SK-N-SH (cell line): ENCODE results near the gene CCDC138. TPM values are rescaled to one million over a fixed set of nuclear protein-coding genes. Genes with fewer than 3 reads are reported as not detected.

Experiments used
- CTCF ChIA-PET: fragments of 300-600, 350-600 bp; formaldehyde crosslinking; extraction: SDS; loops from one replicate; lab custom pipeline; 2021; lab: Yijun Ruan, JAX
- POLR2A ChIA-PET: fragments of 350-600 bp; sonication (Branson Sonifier 250); formaldehyde crosslinking; extraction: SDS; loops from one replicate; lab custom pipeline; 2020; ENCODE audit warnings: antibody characterized with exemption, inconsistent platforms; lab: Yijun Ruan, JAX
- DNase-seq: peaks from one replicate; pipeline ENCODE4 v3.0.0; 2012
- H2AFZ ChIP-seq: fragments of 200-600 bp; sonication (generic); 2 replicates; pipeline ENCODE4 v1.8.1; 2016; ENCODE audit warnings: antibody characterized with exemption, mild to moderate bottlenecking, low read depth
- H3F3A ChIP-seq: fragments of 200-600 bp; sonication (generic); replicated peaks from 2 replicates; pipeline ENCODE3; 2016; ENCODE audit warnings: antibody characterized with exemption, mild to moderate bottlenecking; ENCODE audit not compliant: insufficient read depth
- H3K27ac ChIP-seq, 2 experiments: fragments of 200-500 bp in 1 of 2; fragments of 200-600 bp in 1 of 2; sonication (Bioruptor generic) in 1 of 2; sonication (generic), shearing (Covaris generic) in 1 of 2; 2 replicates each; pipeline versions ENCODE4 v1.5.1 to v1.6.1; 2014 to 2016; ENCODE audit warnings: low read depth in 2 of 2, inconsistent platforms in 1 of 2, low read length in 1 of 2, mild to moderate bottlenecking in 1 of 2, mixed read lengths in 1 of 2
- H3K27me3 ChIP-seq: fragments of 200-600 bp; sonication (generic), shearing (Covaris generic); 2 replicates; pipeline ENCODE4 v1.6.1; 2016; ENCODE audit warnings: mixed run types; ENCODE audit not compliant: insufficient read depth
- H3K36me3 ChIP-seq, 2 experiments: fragments of 200-500 bp in 1 of 2; fragments of 200-600 bp in 1 of 2; sonication (Bioruptor generic) in 1 of 2; sonication (generic) in 1 of 2; replicated peaks in 1 of 2; 2 replicates each; pipeline versions ENCODE3 to v1.5.1; 2014 to 2016; ENCODE audit warnings: low read length in 1 of 2, mild to moderate bottlenecking in 1 of 2; ENCODE audit not compliant: insufficient read depth in 2 of 2, control insufficient read depth in 1 of 2
- H3K4me1 ChIP-seq, 2 experiments: fragments of 200-500 bp in 1 of 2; fragments of 200-600 bp in 1 of 2; sonication (Bioruptor generic) in 1 of 2; sonication (generic), shearing (Covaris generic) in 1 of 2; 2 replicates each; pipeline versions ENCODE4 v1.5.1 to v1.6.1; 2014 to 2016; ENCODE audit warnings: low read depth in 1 of 2, low read length in 1 of 2, mixed run types in 1 of 2; ENCODE audit not compliant: insufficient read depth in 2 of 2, control insufficient read depth in 1 of 2
- H3K4me2 ChIP-seq: fragments of 200-600 bp; sonication (generic), shearing (Covaris generic); 2 replicates; pipeline ENCODE4 v1.6.1; 2017; ENCODE audit warnings: mixed run types
- H3K4me3 ChIP-seq, 2 experiments: fragments of 200-500 bp in 1 of 2; fragments of 200-600 bp in 1 of 2; sonication (Bioruptor generic) in 1 of 2; sonication (generic), shearing (Covaris generic) in 1 of 2; 2 replicates each; pipeline versions ENCODE4 v1.5.1 to v1.8.1; 2014 to 2016; ENCODE audit warnings: low read depth in 2 of 2, inconsistent platforms in 1 of 2, low read length in 1 of 2, mild to moderate bottlenecking in 1 of 2, mixed read lengths in 1 of 2, moderate library complexity in 1 of 2
- H3K79me2 ChIP-seq: fragments of 200-600 bp; sonication (generic); 2 replicates; pipeline ENCODE4 v1.8.1; 2017; ENCODE audit warnings: mild to moderate bottlenecking; ENCODE audit not compliant: insufficient read depth
- H3K9ac ChIP-seq: fragments of 200-600 bp; sonication (generic); 2 replicates; pipeline ENCODE4 v1.6.1; 2017; ENCODE audit warnings: mixed run types
- H3K9me2 ChIP-seq: fragments of 200-600 bp; sonication (generic); 2 replicates; pipeline ENCODE4 v1.6.1; 2017; ENCODE audit warnings: mixed run types
- H3K9me3 ChIP-seq: fragments of 200-600 bp; sonication (generic); 2 replicates; pipeline ENCODE4 v1.6.1; 2017; ENCODE audit warnings: mixed run types, mild to moderate bottlenecking, moderate library complexity
- H4K20me1 ChIP-seq: fragments of 200-600 bp; sonication (generic); 2 replicates; pipeline ENCODE4 v1.6.1; 2017; ENCODE audit warnings: mild to moderate bottlenecking, mixed run types; ENCODE audit not compliant: insufficient read depth
- EZH2phosphoT487 ChIP-seq: fragments of 200-600 bp; sonication (generic); IDR thresholded peaks from 2 replicates; pipeline ENCODE4 v1.6.1; 2017; ENCODE audit warnings: low read depth, mixed run types, mild to moderate bottlenecking, antibody characterized with exemption, moderate library complexity, borderline replicate concordance
- GATA2 ChIP-seq: sonication (generic); formaldehyde crosslinking; IDR thresholded peaks from 2 replicates; pipeline ENCODE4 v1.5.0; 2020; ENCODE audit warnings: mild to moderate bottlenecking, missing genetic modification reagents
- NFIC ChIP-seq: IDR thresholded peaks from 2 replicates; pipeline ENCODE4 v1.4.0; 2012; ENCODE audit warnings: borderline replicate concordance
- NRF1 ChIP-seq: IDR thresholded peaks from 2 replicates; pipeline ENCODE4 v1.6.1; 2012; ENCODE audit warnings: low read depth, mild to moderate bottlenecking, low read length
- RAD21 ChIP-seq: IDR thresholded peaks from 2 replicates; pipeline ENCODE4 v1.6.1; 2012; ENCODE audit warnings: mild to moderate bottlenecking, low read length
- RCOR1 ChIP-seq: fragments of 150-350 bp; IDR thresholded peaks from 2 replicates; pipeline ENCODE4 v1.6.1; 2017; ENCODE audit warnings: antibody characterized with exemption, low read length
- RXRA ChIP-seq: IDR thresholded peaks from 2 replicates; pipeline ENCODE4 v1.4.0; 2012; ENCODE audit warnings: low read depth, mild to moderate bottlenecking, borderline replicate concordance
- TAF1 ChIP-seq: IDR thresholded peaks from 2 replicates; pipeline ENCODE4 v1.6.1; 2012; ENCODE audit warnings: low read depth, mild to moderate bottlenecking, low read length, moderate library complexity, borderline replicate concordance
- WGBS: methylation state at CpG from one replicate; pipeline ENCODE4 v1.1.6; 2017; ENCODE audit warnings: low lambda C conversion rate; 5-methylcytosine and 5-hydroxymethylcytosine counted together
- polyA plus RNA-seq, 3 experiments: library from polyadenylated mRNA; depleted of rRNA; stranded (reverse); fragments of >200 nt; gene quantifications; 2 replicates each; pipeline ENCODE4 v1.2.3, GENCODE V29; 2012

Gene CCDC138
- polyA plus RNA-seq, 1 of the 3 experiments (the other 2 are of a cell fraction) = 1.2 TPM

GRCh38 chr2:108923019-108923700 lies 136.6 kb downstream of the CCDC138 start (continued):
- TF ChIP-seq TAF1 (no peak), NRF1 (no peak)

GRCh38 chr2:108923736-108924579 lies 137.4 kb downstream of the CCDC138 start:
- no peaks in the 10 kb centered on the region; a peak in 1 of 4 replicates for H3K4me1 ChIP-seq
- H3K36me3 ChIP-seq = no peaks in the 10 kb centered on the region
- no peaks in the 10 kb centered on the region for H3K79me2 ChIP-seq
- no peak overlapping the region for H3K4me3 ChIP-seq
- no peak overlapping the region for H2AFZ ChIP-seq
- no peaks in the 10 kb centered on the region for H3F3A ChIP-seq
- ChIA-PET POLR2A (no interaction called here), CTCF (interaction anchor here (1.3 kb wide), 1 partner anchor 10 kb away, joined by 4 read pairs; no protein-coding TSS in a partner anchor)
- 81% methylated on average over 11 of the region's 13 CpGs for WGBS
- no peak for DNase-seq
- H3K27me3 ChIP-seq = no peaks in the 10 kb centered on the region; the same call in 1 of the 2 replicates
- TF ChIP-seq NFIC (no peak), RXRA (no peak), GATA2 (CRISPR knock-in tag) (no peak), EZH2phosphoT487 (no peak)
- no peaks in the 10 kb centered on the region for H4K20me1 ChIP-seq
- no peak overlapping the region for H3K4me2 ChIP-seq
- H3K9me3 ChIP-seq = no peaks in the 10 kb centered on the region
- H3K9ac ChIP-seq = no peak overlapping the region
- H3K27ac ChIP-seq = no peak overlapping the region
- H3K9me2 ChIP-seq = no peaks in the 10 kb centered on the region

DNA sequence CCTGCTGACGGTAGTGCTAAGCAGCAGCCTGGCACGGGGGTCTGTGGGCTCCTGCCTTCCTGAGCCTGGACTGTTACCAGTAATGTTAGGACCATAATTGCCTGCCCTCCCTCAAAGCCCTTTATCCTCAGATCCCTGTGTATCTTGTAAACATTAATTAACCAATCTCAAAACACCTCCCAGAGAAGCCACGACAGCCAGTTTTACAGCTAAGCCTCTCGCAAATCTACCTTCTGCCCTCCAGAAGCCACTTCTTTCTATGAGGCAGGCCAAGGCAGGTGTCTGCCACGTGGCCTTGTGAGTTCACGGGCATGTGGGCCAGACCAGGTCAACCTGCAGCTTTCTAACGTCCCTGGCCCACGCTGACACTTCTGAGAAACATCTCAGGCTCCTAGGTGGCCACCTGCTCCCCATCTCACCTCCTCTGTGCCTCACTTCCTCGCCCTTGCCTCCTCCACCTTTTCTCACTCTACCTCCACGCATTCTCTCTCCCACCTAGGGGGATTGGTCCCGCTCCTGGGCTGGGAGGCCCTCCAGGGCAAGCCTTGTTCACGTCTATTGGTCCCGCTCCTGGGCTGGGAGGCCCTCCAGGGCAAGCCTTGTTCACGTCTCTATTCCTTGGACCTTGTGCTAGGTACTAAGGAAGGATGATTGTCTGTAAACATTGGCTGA lies 138.1 kb downstream of the CCDC138 start:
- DNase-seq = no peak
- H3K79me2 ChIP-seq = no peaks in the 10 kb centered on the region
- no peak overlapping the region for H3K4me3 ChIP-seq
- no peaks in the 10 kb centered on the region; the same call in 1 of the 2 replicates for H3K27me3 ChIP-seq
- no peaks in the 10 kb centered on the region for H3K9me3 ChIP-seq
- H3F3A ChIP-seq = no peaks in the 10 kb centered on the region
- 67% methylated on average over 13 of the region's 14 CpGs for WGBS
- H3K9ac ChIP-seq = no peak overlapping the region
- ChIA-PET POLR2A (no interaction called here), CTCF (no interaction called here)
- H3K4me2 ChIP-seq = no peak overlapping the region
- H3K4me1 ChIP-seq = no peaks in the 10 kb centered on the region; a peak in 1 of 4 replicates
- no peaks in the 10 kb centered on the region for H3K36me3 ChIP-seq
- no peak overlapping the region for H2AFZ ChIP-seq
- no peaks in the 10 kb centered on the region for H4K20me1 ChIP-seq
- H3K27ac ChIP-seq = no peak overlapping the region
- H3K9me2 ChIP-seq = no peaks in the 10 kb centered on the region
- TF ChIP-seq RCOR1 = no peak
- no peak for TF ChIP-seq RAD21
- no peak for TF ChIP-seq NFIC
- TF ChIP-seq, all 33 proteins: peak for 0
